HG02840 (cell line): Measurements from ENCODE around the gene PYGO1.

ENCODE experiments used
- ATAC-seq: cut with Tn5 transposase; IDR thresholded peaks from one replicate; pipeline ENCODE4 v1.9.1; 2021; ENCODE audit warnings: mild to moderate bottlenecking, moderate library complexity, moderate number of reproducible peaks; ENCODE audit not compliant: unreplicated experiment, low FRiP score

The PYGO1 gene

GRCh38 chr15:55573224-55573623 lies 14.9 kb downstream of the PYGO1 start:
- ATAC-seq = no peak

- no peak for ATAC-seq
Measured at GRCh38 chr15:55564347-55565145, 23.6 kb downstream of the PYGO1 start.

GRCh38 chr15:55562601-55563000 lies 25.5 kb downstream of the PYGO1 start:
- no peak for ATAC-seq

GRCh38 chr15:55555089-55555488 lies 33.1 kb downstream of the PYGO1 start:
- ATAC-seq = no peak

GRCh38 chr15:55552926-55553325 lies 35.2 kb downstream of the PYGO1 start:
- no peak for ATAC-seq

- no peak for ATAC-seq
Measured at GRCh38 chr15:55552451-55552850, 35.7 kb downstream of the PYGO1 start.

GRCh38 chr15:55549305-55549704 lies 38.8 kb downstream of the PYGO1 start:
- no peak for ATAC-seq

GRCh38 chr15:55546718-55547117 lies 41.4 kb downstream of the PYGO1 start:
- ATAC-seq = no peak

- ATAC-seq = no peak
Measured at GRCh38 chr15:55535436-55535835, 52.7 kb downstream of the PYGO1 start.

GRCh38 chr15:55532944-55533343 lies 55.2 kb downstream of the PYGO1 start:
- no peak for ATAC-seq

- ATAC-seq = no peak
Measured at GRCh38 chr15:55530861-55531313, 57.3 kb downstream of the PYGO1 start.

- ATAC-seq = no peak
Measured at GRCh38 chr15:55528812-55529211, 59.3 kb downstream of the PYGO1 start.

GRCh38 chr15:55527150-55527549 lies 61.0 kb downstream of the PYGO1 start:
- no peak for ATAC-seq

- ATAC-seq = no peak
Measured at GRCh38 chr15:55526559-55527036, 61.5 kb downstream of the PYGO1 start.

- ATAC-seq = no peak
Measured at GRCh38 chr15:55522742-55523450, 65.2 kb downstream of the PYGO1 start.

- no peak for ATAC-seq
Measured at GRCh38 chr15:55518641-55519040, 69.5 kb downstream of the PYGO1 start.

- ATAC-seq = no peak
Measured at GRCh38 chr15:55518009-55518408, 70.1 kb downstream of the PYGO1 start.

GRCh38 chr15:55515991-55516776 lies 72.0 kb downstream of the PYGO1 start:
- ATAC-seq = no peak

GRCh38 chr15:55515491-55515890 lies 72.7 kb downstream of the PYGO1 start:
- ATAC-seq = no peak

- no peak for ATAC-seq
Measured at GRCh38 chr15:55514414-55514850, 73.7 kb downstream of the PYGO1 start.
